ENCODE data around the gene PDS5B.
"Not testable (repeated sequence)": the region's sequence is repeated elsewhere in the genome, so short reads cannot be mapped to it uniquely, and the experiment has no call there.

Gene PDS5B

GRCh38 chr13:32650705-32651311 lies 64.6 kb downstream of the PDS5B start:
- DNase-seq (ENCODE audit: low read depth), result no peak

GRCh38 chr13:32657309-32657708 lies 71.1 kb downstream of the PDS5B start:
- no peak for DNase-seq (ENCODE audit: low read depth)

DNA sequence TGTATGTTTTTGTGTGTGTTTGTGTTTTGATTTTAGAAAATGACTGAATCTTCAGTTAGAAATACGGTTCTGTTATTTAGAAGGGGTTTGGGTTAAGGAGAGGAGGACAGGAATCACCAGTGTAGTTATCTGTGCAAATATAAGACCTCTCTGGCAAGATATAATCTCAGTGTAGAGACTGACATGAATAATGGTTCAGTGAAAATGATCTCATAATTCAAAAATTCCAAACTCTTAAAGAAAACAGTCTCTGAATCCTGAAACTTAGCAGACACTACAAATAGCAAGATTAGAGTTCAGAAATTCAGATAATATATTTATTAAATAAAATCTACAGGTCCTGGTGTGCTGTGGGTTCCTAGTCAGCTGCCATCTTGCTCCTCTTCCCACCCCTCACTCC lies 73.5 kb downstream of the PDS5B start:
- DNase-seq (ENCODE audit: low read depth), result no peak

DNA sequence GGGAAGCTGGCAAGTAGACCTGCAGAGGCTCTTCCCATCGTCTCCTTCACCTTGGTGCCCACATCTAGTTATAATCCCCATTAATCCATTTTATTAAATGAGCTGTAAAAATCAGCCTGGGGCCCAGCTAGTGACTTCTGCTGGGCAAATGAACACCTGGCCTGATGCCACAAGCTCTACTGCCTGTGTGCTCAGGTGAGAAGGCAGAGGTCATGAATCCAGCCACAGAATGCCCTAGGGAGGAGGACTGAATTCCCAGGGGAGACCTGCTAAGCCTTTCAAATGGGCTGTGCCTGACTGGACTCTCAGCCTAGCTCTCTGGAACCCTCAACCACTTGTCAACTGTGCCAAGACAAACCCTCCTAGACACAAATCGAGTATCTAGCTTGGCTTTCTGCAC lies 74.0 kb downstream of the PDS5B start:
- no peak for DNase-seq (ENCODE audit: low read depth)

- DNase-seq (ENCODE audit: low read depth), result no peak
Measured at GRCh38 chr13:32661685-32662084, 75.4 kb downstream of the PDS5B start.

- no peak for DNase-seq (ENCODE audit: low read depth)
Measured at GRCh38 chr13:32663660-32664059, 77.4 kb downstream of the PDS5B start.

DNA sequence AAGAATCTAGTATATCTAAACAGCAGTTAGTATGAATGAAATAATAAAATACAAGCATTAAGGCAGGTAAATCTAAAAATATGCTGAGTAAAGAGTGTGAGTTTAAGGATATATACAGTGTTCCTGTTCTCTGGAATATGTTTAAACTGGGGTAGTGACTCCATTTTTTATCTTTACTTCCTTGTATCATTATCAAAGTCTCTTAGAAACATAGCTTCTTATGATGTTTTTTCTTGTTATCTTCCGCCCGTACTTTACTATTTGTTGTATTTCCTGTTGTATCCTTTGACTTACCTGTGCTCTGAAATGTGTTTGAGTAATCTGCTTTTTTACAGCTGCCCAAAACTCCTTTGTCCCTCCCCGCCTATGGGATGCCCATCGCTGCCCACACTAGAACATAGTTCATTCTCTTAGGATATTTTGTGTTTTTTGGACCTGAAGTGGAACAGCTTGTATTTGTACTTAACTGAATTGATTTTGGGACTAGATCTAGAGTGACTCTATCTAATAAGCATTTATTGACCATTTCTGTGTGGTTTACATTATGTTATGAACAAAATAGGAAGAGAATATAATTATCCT lies 80.8 kb downstream of the PDS5B start:
- DNase-seq (ENCODE audit: low read depth), result no peak

GRCh38 chr13:32669030-32669646 lies 82.9 kb downstream of the PDS5B start:
- DNase-seq (ENCODE audit: low read depth), result no peak

- no peak for DNase-seq (ENCODE audit: low read depth)
Measured at GRCh38 chr13:32674503-32674902, 88.3 kb downstream of the PDS5B start.

- no peak for DNase-seq (ENCODE audit: low read depth)
Measured at GRCh38 chr13:32676242-32676641, 90.0 kb downstream of the PDS5B start.

DNA sequence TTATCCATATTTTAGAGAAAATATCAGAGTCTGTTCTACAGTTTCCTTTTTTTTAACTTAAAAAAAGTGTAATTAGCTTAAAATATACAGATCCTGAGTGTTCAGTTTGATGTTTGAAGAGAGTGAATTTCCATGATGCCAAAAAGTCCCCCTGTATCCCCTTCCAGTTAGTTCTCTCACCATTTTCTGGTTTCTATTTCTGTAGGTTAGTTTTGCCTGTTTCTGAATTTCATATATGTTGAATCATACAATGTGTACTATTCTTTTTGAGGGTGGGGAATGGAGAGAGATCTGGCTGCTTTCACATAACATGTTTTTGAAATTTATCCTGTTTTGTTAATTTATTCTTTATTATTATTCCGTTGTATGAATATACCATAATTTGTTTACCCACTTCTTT lies 95.9 kb downstream of the PDS5B start:
- DNase-seq (ENCODE audit: low read depth), result no peak

GRCh38 chr13:32682740-32683139 lies 96.5 kb downstream of the PDS5B start:
- no peak for DNase-seq (ENCODE audit: low read depth)

GRCh38 chr13:32687275-32687674 lies 101.0 kb downstream of the PDS5B start:
- no peak for DNase-seq (ENCODE audit: low read depth)

DNA sequence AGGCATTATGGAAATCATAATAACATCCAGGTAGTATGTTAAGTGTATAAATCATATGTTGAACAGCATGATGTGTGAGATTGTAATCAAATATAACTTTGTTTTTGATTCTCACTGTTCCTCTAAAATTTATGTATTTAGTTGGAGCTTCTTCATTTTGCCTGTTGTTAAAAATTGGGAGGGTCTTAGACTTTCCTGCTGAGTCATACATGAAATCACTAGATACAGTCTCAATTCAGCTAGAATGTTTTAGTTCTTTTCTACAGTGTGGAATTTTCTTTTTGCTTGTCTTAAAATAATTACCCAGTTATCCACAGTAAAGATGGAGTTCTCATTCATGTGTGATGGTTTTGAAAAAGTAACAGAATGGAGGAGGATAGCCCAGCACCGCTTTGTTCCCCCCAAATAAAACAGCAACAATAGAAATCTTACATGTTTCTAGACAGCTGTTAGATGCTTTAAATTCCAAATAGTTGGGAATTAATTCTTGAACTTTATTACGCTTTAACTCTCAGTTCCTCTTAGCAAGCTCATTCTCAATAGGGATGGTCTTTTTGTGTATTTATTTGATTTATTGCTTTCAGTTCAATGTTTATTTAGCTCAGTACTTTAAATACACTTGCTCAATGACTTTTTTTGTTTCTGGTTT lies 109.5 kb downstream of the PDS5B start:
- no peak for DNase-seq (ENCODE audit: low read depth)

DNA sequence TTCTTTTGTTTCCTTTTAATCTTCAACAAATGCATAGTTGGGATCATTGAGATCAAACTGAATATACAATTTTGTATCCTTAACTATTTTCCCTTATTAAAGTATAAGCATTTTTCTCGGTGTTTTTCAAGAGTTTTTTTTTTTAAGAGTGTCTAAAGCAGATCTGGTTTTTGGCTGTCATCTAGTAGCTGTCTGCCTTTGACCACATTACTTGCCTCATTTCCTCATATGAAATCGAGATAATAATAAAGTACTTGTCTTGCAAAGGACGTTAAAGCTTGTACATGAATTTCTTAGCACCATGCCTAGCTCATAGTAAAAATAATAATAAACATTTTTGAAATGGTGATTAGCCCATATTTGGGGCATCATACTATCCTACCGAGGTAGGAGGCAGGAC lies 121.2 kb downstream of the PDS5B start:
- DNase-seq (ENCODE audit: low read depth), result no peak

- DNase-seq (ENCODE audit: low read depth), result no peak
Measured at GRCh38 chr13:32713397-32713796, 127.1 kb downstream of the PDS5B start.

DNA sequence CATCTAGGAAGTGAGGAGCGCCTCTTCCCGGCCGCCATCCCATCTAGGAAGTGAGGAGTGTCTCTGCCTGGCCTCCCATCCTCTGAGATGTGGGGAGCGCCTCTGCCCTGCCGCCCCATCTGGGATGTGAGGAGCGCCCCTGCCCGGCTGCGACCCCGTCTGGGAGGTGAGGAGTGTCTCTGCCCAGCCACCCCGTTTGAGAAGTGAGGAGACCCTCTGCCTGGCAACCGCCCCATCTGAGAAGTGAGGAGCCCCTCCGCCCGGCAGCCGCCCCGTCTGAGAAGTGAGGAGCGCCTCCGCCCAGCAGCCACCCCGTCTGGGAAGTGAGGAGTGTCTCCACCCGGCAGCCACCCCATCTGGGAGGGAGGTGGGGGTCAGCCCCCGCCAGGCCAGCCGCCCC lies 129.9 kb downstream of the PDS5B start:
- DNase-seq (ENCODE audit: low read depth), result not testable (repeated sequence)

DNA sequence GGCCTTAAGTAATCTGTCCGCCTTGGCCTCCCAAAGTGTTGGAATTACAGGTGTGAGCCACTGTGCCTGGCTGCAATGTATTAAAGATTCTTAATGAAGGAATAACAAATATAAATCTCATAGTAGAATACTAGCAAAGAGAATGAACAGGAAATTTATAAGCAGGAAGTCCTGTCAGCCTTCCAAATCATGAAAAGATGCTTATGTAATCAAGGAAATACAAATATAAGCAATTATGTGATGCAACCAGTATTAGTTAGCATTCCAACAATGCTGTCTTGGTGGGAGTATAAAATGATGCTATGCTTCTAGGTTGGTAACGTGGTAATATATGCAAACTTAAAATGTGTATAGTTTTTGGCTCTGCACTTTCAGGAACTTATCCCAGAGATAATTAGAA lies 133.8 kb downstream of the PDS5B start:
- no peak for DNase-seq (ENCODE audit: low read depth)

GRCh38 chr13:32721131-32722034 lies 135.1 kb downstream of the PDS5B start:
- DNase-seq (ENCODE audit: low read depth), result not testable (repeated sequence)

- no peak for DNase-seq (ENCODE audit: low read depth)
Measured at GRCh38 chr13:32722340-32722739, 136.1 kb downstream of the PDS5B start.

GRCh38 chr13:32723987-32724386 lies 137.7 kb downstream of the PDS5B start:
- no peak for DNase-seq (ENCODE audit: low read depth)

GRCh38 chr13:32726374-32727037 lies 140.3 kb downstream of the PDS5B start:
- DNase-seq (ENCODE audit: low read depth), result no peak

All from non-pigmented ciliary epithelial cell (primary cell).